ENCODE data around the gene ZEB2.

Gene ZEB2

GRCh38 chr2:144434425-144435222 is 85.3 kb downstream of the ZEB2 start:
- no peaks in the 10 kb centered on the region for H3K27me3 ChIP-seq (ENCODE audit: control insufficient read depth, insufficient read depth, low read length)
- H3K9ac ChIP-seq (ENCODE audit: low read depth, low read length), result no peak overlapping the region
- no peaks in the 10 kb centered on the region for H3K36me3 ChIP-seq (ENCODE audit: control insufficient read depth, insufficient read depth, low read length)
- no peak overlapping the region for H3K4me3 ChIP-seq (ENCODE audit: low read depth, low read length)
- peaks cover 11% of the 10 kb centered on the region for H3K4me1 ChIP-seq (ENCODE audit: control insufficient read depth, insufficient read depth, low read length)
- H3K9me3 ChIP-seq (ENCODE audit: control insufficient read depth, insufficient read depth, low read length), result no peaks in the 10 kb centered on the region

- Histone ChIP-seq H3K9ac (ENCODE audit: low read depth, low read length) (no peak overlapping the region), H3K4me3 (ENCODE audit: low read depth, low read length) (no peak overlapping the region), H3K27me3 (ENCODE audit: control insufficient read depth, insufficient read depth, low read length) (no peaks in the 10 kb centered on the region), H3K36me3 (ENCODE audit: control insufficient read depth, insufficient read depth, low read length) (no peaks in the 10 kb centered on the region), H3K4me1 (ENCODE audit: control insufficient read depth, insufficient read depth, low read length) (peaks cover 11% of the 10 kb centered on the region), H3K9me3 (ENCODE audit: control insufficient read depth, insufficient read depth, low read length) (no peaks in the 10 kb centered on the region)
Observed at GRCh38 chr2:144432921-144433320, 87.0 kb downstream of the ZEB2 start.

GRCh38 chr2:144431998-144432397 is 87.9 kb downstream of the ZEB2 start:
- Histone ChIP-seq H3K9ac (ENCODE audit: low read depth, low read length) (no peak overlapping the region), H3K4me1 (ENCODE audit: control insufficient read depth, insufficient read depth, low read length) (peaks cover 11% of the 10 kb centered on the region), H3K27me3 (ENCODE audit: control insufficient read depth, insufficient read depth, low read length) (no peaks in the 10 kb centered on the region), H3K36me3 (ENCODE audit: control insufficient read depth, insufficient read depth, low read length) (no peaks in the 10 kb centered on the region), H3K4me3 (ENCODE audit: low read depth, low read length) (no peak overlapping the region), H3K9me3 (ENCODE audit: control insufficient read depth, insufficient read depth, low read length) (no peaks in the 10 kb centered on the region)

- Histone ChIP-seq H3K27me3 (ENCODE audit: control insufficient read depth, insufficient read depth, low read length) (no peaks in the 10 kb centered on the region), H3K4me1 (ENCODE audit: control insufficient read depth, insufficient read depth, low read length) (peaks cover 11% of the 10 kb centered on the region), H3K9me3 (ENCODE audit: control insufficient read depth, insufficient read depth, low read length) (no peaks in the 10 kb centered on the region), H3K4me3 (ENCODE audit: low read depth, low read length) (no peak overlapping the region), H3K9ac (ENCODE audit: low read depth, low read length) (no peak overlapping the region), H3K36me3 (ENCODE audit: control insufficient read depth, insufficient read depth, low read length) (no peaks in the 10 kb centered on the region)
Observed at GRCh38 chr2:144431392-144431783, 88.5 kb downstream of the ZEB2 start.

GRCh38 chr2:144430722-144431391 is 89.1 kb downstream of the ZEB2 start:
- H3K4me3 ChIP-seq (ENCODE audit: low read depth, low read length), result no peak overlapping the region
- H3K9ac ChIP-seq (ENCODE audit: low read depth, low read length), result no peak overlapping the region
- no peaks in the 10 kb centered on the region for H3K9me3 ChIP-seq (ENCODE audit: control insufficient read depth, insufficient read depth, low read length)
- peaks cover 11% of the 10 kb centered on the region for H3K4me1 ChIP-seq (ENCODE audit: control insufficient read depth, insufficient read depth, low read length)
- H3K27me3 ChIP-seq (ENCODE audit: control insufficient read depth, insufficient read depth, low read length), result no peaks in the 10 kb centered on the region
- H3K36me3 ChIP-seq (ENCODE audit: control insufficient read depth, insufficient read depth, low read length), result no peaks in the 10 kb centered on the region

- H3K9me3 ChIP-seq (ENCODE audit: control insufficient read depth, insufficient read depth, low read length), result no peaks in the 10 kb centered on the region
- H3K9ac ChIP-seq (ENCODE audit: low read depth, low read length), result no peak overlapping the region
- no peaks in the 10 kb centered on the region for H3K36me3 ChIP-seq (ENCODE audit: control insufficient read depth, insufficient read depth, low read length)
- peaks cover 14% of the 10 kb centered on the region for H3K4me1 ChIP-seq (ENCODE audit: control insufficient read depth, insufficient read depth, low read length)
- H3K27me3 ChIP-seq (ENCODE audit: control insufficient read depth, insufficient read depth, low read length), result no peaks in the 10 kb centered on the region
- H3K4me3 ChIP-seq (ENCODE audit: low read depth, low read length), result no peak overlapping the region
Observed at GRCh38 chr2:144429396-144430112, 90.4 kb downstream of the ZEB2 start.

GRCh38 chr2:144426981-144427479 is 92.9 kb downstream of the ZEB2 start:
- H3K9ac ChIP-seq (ENCODE audit: low read depth, low read length), result no peak overlapping the region
- H3K4me1 ChIP-seq (ENCODE audit: control insufficient read depth, insufficient read depth, low read length), result peaks cover 11% of the 10 kb centered on the region
- no peaks in the 10 kb centered on the region for H3K36me3 ChIP-seq (ENCODE audit: control insufficient read depth, insufficient read depth, low read length)
- H3K27me3 ChIP-seq (ENCODE audit: control insufficient read depth, insufficient read depth, low read length), result no peaks in the 10 kb centered on the region
- no peak overlapping the region for H3K4me3 ChIP-seq (ENCODE audit: low read depth, low read length)
- H3K9me3 ChIP-seq (ENCODE audit: control insufficient read depth, insufficient read depth, low read length), result no peaks in the 10 kb centered on the region

- Histone ChIP-seq H3K36me3 (ENCODE audit: control insufficient read depth, insufficient read depth, low read length) (no peaks in the 10 kb centered on the region), H3K9ac (ENCODE audit: low read depth, low read length) (no peak overlapping the region), H3K9me3 (ENCODE audit: control insufficient read depth, insufficient read depth, low read length) (no peaks in the 10 kb centered on the region), H3K4me3 (ENCODE audit: low read depth, low read length) (no peak overlapping the region), H3K4me1 (ENCODE audit: control insufficient read depth, insufficient read depth, low read length) (peaks cover 8% of the 10 kb centered on the region), H3K27me3 (ENCODE audit: control insufficient read depth, insufficient read depth, low read length) (no peaks in the 10 kb centered on the region)
Observed at GRCh38 chr2:144426355-144426754, 93.6 kb downstream of the ZEB2 start.

- Histone ChIP-seq H3K4me3 (ENCODE audit: low read depth, low read length) (no peak overlapping the region), H3K36me3 (ENCODE audit: control insufficient read depth, insufficient read depth, low read length) (no peaks in the 10 kb centered on the region), H3K9ac (ENCODE audit: low read depth, low read length) (no peak overlapping the region), H3K4me1 (ENCODE audit: control insufficient read depth, insufficient read depth, low read length) (peaks cover 5% of the 10 kb centered on the region), H3K27me3 (ENCODE audit: control insufficient read depth, insufficient read depth, low read length) (no peaks in the 10 kb centered on the region), H3K9me3 (ENCODE audit: control insufficient read depth, insufficient read depth, low read length) (no peaks in the 10 kb centered on the region)
Observed at GRCh38 chr2:144424559-144425240, 95.2 kb downstream of the ZEB2 start.

- Histone ChIP-seq H3K36me3 (ENCODE audit: control insufficient read depth, insufficient read depth, low read length) (no peaks in the 10 kb centered on the region), H3K9me3 (ENCODE audit: control insufficient read depth, insufficient read depth, low read length) (no peaks in the 10 kb centered on the region), H3K9ac (ENCODE audit: low read depth, low read length) (no peak overlapping the region), H3K4me3 (ENCODE audit: low read depth, low read length) (no peak overlapping the region), H3K27me3 (ENCODE audit: control insufficient read depth, insufficient read depth, low read length) (no peaks in the 10 kb centered on the region), H3K4me1 (ENCODE audit: control insufficient read depth, insufficient read depth, low read length) (peaks cover 5% of the 10 kb centered on the region)
Observed at GRCh38 chr2:144421606-144422510, 98.1 kb downstream of the ZEB2 start.
